ENCODE measurements around the gene XYLT2. TPM values are rescaled to one million over a fixed set of nuclear protein-coding genes. Genes with fewer than 3 reads are reported as not detected.

Gene XYLT2
- total and polyA plus RNA-seq, 9 of the 15 experiments (the other 6 are each of a cell fraction or from before 2014, with no cell fraction given), result 0.63 to 9.1 (median 4.3) TPM

GRCh38 chr17:50397111-50397918 lies 51.4 kb downstream of the XYLT2 start, which contains the start of gene LRRC59 (continued):
- TF ChIP-seq ZNF740 (CRISPR knock-in tag; IDR thresholded peaks at IDR 0.05) (peak; percentile 75; the same call in 1 of the 2 replicates), ZNF740 (tag; IDR thresholded peaks at IDR 0.05) (no peak), FOXA3 (CRISPR knock-in tag; conservative IDR thresholded peaks at IDR 0.05 in 1 of 2, IDR thresholded peaks at IDR 0.05 in 1 of 2) (no peak; a peak in 1 of 4 replicates), POLR2G (IDR thresholded peaks at IDR 0.05; ENCODE audit: low read depth, low read length) (peak; percentile 96), BRF2 (IDR thresholded peaks at IDR 0.05; ENCODE audit: borderline replicate concordance, insufficient read depth, insufficient read length) (no peak), SAP30 (IDR thresholded peaks at IDR 0.05; ENCODE audit: borderline replicate concordance, insufficient read depth, low read depth, low read length, poor library complexity, severe bottlenecking) (peak; percentile 90), PCBP1 (IDR thresholded peaks at IDR 0.05; ENCODE audit: low read depth, low read length, poor library complexity, severe bottlenecking) (peak; percentile 94), SMC3 (conservative IDR thresholded peaks at IDR 0.05; ENCODE audit: insufficient read depth, low read depth, low read length) (peak; percentile 69), POU5F1 (IDR thresholded peaks at IDR 0.05; ENCODE audit: borderline replicate concordance, low read depth, low read length, partially characterized antibody) (peak; percentile 30), REST (IDR thresholded peaks at IDR 0.05; ENCODE audit: borderline replicate concordance) (peak; percentile 39; the same call in 1 of the 2 replicates), REST (CRISPR knock-in tag; IDR thresholded peaks at IDR 0.05; ENCODE audit: low read depth) (no peak)

Measured in K562 (cell line).